Endothelial cell (in vitro differentiated cells): ENCODE results near the gene PYHIN1. TPM values are rescaled to one million over a fixed set of nuclear protein-coding genes. Genes with fewer than 3 reads are reported as not detected.

ENCODE experiments used
- DNase-seq: peaks from one replicate; pipeline ENCODE4 v3.0.0; 2021; ENCODE audit warnings: low spot score
- H3K27ac Mint-ChIP-seq: one replicate; pipeline ENCODE4 v1.8.0; 2021; ENCODE audit warnings: mixed read lengths, inconsistent platforms; ENCODE audit not compliant: unreplicated experiment
- H3K27me3 Mint-ChIP-seq: one replicate; pipeline ENCODE4 v1.8.0; 2021; ENCODE audit warnings: mild to moderate bottlenecking, moderate library complexity, mixed read lengths, inconsistent platforms; ENCODE audit not compliant: unreplicated experiment
- H3K36me3 Mint-ChIP-seq: one replicate; pipeline ENCODE4 v1.8.0; 2021; ENCODE audit warnings: mild to moderate bottlenecking, low read depth, mixed read lengths, inconsistent platforms; ENCODE audit not compliant: unreplicated experiment
- H3K4me1 Mint-ChIP-seq: one replicate; pipeline ENCODE4 v1.8.0; 2021; ENCODE audit warnings: mild to moderate bottlenecking, mixed read lengths, inconsistent platforms; ENCODE audit not compliant: unreplicated experiment
- H3K4me3 Mint-ChIP-seq: one replicate; pipeline ENCODE4 v1.8.0; 2021; ENCODE audit warnings: mild to moderate bottlenecking, mixed read lengths, inconsistent platforms; ENCODE audit not compliant: unreplicated experiment
- H3K9me3 Mint-ChIP-seq: one replicate; pipeline ENCODE4 v1.8.0; 2021; ENCODE audit warnings: mixed read lengths, inconsistent platforms; ENCODE audit not compliant: unreplicated experiment
- CTCF ChIP-seq: fragments of 200-600 bp; sonication (generic); IDR thresholded peaks from one replicate; pipeline ENCODE4 v1.5.0; 2021; ENCODE audit warnings: antibody characterized with exemption; ENCODE audit not compliant: unreplicated experiment
- total RNA-seq: library from RNA; stranded (reverse); fragmentation: NEBNext Ultra II Directional; extraction: Animal tissue kit (Norgen Biotek cat#: 25700); gene quantifications from one replicate; pipeline ENCODE4 v1.2.1, GENCODE V29; 2021; ENCODE audit not compliant: unreplicated experiment

The PYHIN1 gene
- total RNA-seq, 1 donor from 2014 or later, result not detected

DNA sequence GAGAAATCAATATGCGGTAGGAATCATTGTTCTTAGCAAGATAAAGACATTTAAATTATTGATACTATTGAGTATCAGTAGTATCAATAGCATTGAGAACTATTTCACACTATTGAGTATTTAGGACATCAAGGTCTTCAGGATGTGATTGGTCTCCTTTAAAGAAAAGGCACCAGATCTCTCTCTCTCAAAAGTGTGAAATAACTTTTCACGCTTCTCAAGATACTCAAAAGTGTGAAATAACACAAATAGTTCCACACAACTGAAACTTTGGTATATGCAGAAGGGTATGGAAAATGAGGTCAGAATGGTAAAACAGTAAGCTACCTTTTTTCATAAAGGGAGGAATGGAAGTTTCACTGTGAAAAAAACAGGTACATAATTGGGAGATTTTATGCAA, 6.7 kb upstream of the PYHIN1 start:
- peaks cover 6% of the 10 kb centered on the region for H3K9me3 Mint-ChIP-seq
- DNase-seq, result no peak

DNA sequence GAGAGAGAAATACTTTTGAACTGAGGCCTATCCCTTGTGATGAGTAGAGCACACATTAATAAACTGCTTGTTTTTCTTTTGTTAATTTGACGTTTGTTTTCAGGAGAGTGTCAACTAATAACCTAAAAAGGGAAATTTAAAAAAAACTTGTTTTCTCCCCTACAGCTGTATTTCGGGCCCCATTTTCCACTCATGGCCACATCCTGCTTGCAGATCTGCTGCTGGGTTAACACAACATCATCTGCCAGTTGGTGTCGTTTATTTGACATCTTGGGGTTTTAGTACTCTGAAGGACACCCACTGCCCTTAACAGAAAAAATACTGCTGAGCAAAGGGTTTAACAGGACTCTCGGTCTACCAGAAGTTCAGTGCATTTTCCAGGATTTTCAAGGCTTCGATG, 848 bp upstream of the PYHIN1 start:
- DNase-seq, result no peak
- Mint-ChIP-seq H3K4me1 (no peaks in the 10 kb centered on the region), H3K9me3 (no peaks in the 10 kb centered on the region), H3K4me3 (no peak overlapping the region), H3K27ac (no peak overlapping the region), H3K36me3 (no peaks in the 10 kb centered on the region), H3K27me3 (no peaks in the 10 kb centered on the region)
- TF ChIP-seq CTCF, result no peak

More for the DNA sequence above, 6.7 kb upstream of the PYHIN1 start:
- no peaks in the 10 kb centered on the region for H3K4me1 Mint-ChIP-seq
- peaks cover 9% of the 10 kb centered on the region for H3K36me3 Mint-ChIP-seq
- H3K27me3 Mint-ChIP-seq, result no peaks in the 10 kb centered on the region
- no peak overlapping the region for H3K4me3 Mint-ChIP-seq
- H3K27ac Mint-ChIP-seq, result no peak overlapping the region
- no peak for TF ChIP-seq CTCF

- TF ChIP-seq CTCF, result no peak
- no peaks in the 10 kb centered on the region for H3K27me3 Mint-ChIP-seq
- H3K36me3 Mint-ChIP-seq, result no peaks in the 10 kb centered on the region
- no peak overlapping the region for H3K27ac Mint-ChIP-seq
- no peaks in the 10 kb centered on the region for H3K4me1 Mint-ChIP-seq
- H3K4me3 Mint-ChIP-seq, result no peak overlapping the region
- no peaks in the 10 kb centered on the region for H3K9me3 Mint-ChIP-seq
- DNase-seq, result no peak
Observed at GRCh38 chr1:158932171-158932570, 819 bp downstream of the PYHIN1 start.

- no peaks in the 10 kb centered on the region for H3K9me3 Mint-ChIP-seq
- DNase-seq, result no peak
- no peak for TF ChIP-seq CTCF
- H3K4me1 Mint-ChIP-seq, result no peaks in the 10 kb centered on the region
- no peaks in the 10 kb centered on the region for H3K36me3 Mint-ChIP-seq
- H3K27ac Mint-ChIP-seq, result no peak overlapping the region
- no peak overlapping the region for H3K4me3 Mint-ChIP-seq
- H3K27me3 Mint-ChIP-seq, result no peaks in the 10 kb centered on the region
Observed at GRCh38 chr1:158933621-158934020, 2.3 kb downstream of the PYHIN1 start.

DNA sequence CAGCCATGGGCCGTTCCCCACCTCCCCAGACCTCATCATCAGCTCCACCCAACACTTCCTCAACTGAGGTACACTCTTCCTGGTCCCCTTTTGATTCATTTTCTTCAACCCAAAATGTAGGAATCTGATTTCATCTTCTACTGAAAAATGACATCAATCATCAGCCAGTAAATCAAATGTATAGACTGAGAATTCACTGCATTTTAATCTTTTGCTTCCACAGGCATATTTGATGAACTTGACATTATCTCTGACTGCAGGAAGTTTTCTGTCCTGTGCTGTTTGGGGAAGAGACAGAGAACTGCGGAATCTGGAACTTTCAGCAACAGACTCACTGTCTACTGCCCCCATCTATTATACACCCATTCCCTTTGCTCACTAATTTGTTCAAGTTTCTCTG, 7.8 kb downstream of the PYHIN1 start:
- Mint-ChIP-seq H3K4me3 (no peak overlapping the region), H3K27ac (no peak overlapping the region), H3K9me3 (no peaks in the 10 kb centered on the region), H3K36me3 (no peaks in the 10 kb centered on the region), H3K4me1 (no peaks in the 10 kb centered on the region), H3K27me3 (no peaks in the 10 kb centered on the region)
- TF ChIP-seq CTCF, result no peak
- DNase-seq, result no peak
